GM21528 (cell line): ENCODE data around the gene SCLY.

Source experiments
- ATAC-seq: cut with Tn5 transposase; IDR thresholded peaks from one replicate; pipeline ENCODE4 v1.9.1; 2021; ENCODE audit warnings: mild to moderate bottlenecking, moderate library complexity; ENCODE audit not compliant: unreplicated experiment, low FRiP score

Gene SCLY

DNA sequence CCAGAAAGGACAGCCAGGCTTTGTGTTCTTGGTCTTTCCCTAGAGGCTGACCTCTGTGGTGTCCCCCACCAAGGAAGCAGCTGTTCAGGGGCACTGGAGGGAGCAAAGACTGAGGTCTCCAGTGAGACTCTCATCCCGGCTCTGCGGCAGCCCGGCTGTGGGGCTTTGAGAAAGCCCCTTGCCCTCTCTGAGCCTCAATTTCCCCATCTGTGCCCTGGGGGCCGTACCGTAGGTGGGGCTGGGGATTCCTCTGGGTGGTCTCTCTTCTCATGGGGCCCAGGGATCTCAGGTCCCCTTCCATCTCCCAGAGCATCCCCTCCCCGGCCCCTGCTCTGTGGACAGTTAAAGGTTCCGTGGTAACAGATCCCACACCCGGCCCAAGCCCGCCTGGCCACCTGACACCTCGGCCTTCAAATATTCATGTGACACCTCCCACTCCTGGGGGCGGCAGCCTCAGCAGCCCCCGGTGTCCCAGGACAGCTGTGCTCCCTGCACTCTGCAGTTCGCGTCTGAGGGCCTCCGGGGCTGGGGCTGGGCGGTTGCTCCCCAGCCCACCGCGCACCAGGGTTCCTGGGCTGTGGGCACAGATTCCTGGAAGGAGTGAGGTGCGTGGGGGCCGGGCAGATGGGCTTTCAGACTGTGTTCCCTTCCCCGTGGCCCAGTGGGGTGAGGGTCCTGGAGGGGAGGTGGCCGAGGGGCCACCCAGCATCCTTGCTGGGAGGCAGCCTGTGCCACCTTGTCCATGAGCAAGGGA lies 62.6 kb downstream of the SCLY start:
- no peak for ATAC-seq

DNA sequence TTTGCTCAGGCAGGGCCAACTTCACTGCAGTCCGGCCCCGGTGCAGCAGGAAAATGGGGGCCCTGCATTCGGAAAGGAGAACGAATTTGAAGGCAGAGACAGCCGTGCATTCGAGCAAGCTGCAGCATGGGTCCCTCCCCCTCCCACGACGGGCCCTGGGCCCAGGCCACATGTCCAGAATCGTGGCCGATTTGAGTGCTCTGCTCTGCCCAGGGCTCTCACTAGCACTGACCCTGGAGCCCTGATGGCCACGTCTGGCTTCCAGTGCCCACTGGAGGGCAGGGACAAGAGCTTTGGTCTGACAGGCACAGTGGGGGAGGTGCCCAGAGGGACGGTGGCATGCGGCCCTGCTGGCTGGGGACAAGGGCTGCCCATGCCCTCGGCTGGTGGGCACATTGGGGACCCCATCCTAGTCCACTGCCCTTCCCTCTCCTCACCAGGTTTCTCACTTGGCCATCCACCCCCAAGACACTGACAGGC lies 63.2 kb downstream of the SCLY start:
- no peak for ATAC-seq

DNA sequence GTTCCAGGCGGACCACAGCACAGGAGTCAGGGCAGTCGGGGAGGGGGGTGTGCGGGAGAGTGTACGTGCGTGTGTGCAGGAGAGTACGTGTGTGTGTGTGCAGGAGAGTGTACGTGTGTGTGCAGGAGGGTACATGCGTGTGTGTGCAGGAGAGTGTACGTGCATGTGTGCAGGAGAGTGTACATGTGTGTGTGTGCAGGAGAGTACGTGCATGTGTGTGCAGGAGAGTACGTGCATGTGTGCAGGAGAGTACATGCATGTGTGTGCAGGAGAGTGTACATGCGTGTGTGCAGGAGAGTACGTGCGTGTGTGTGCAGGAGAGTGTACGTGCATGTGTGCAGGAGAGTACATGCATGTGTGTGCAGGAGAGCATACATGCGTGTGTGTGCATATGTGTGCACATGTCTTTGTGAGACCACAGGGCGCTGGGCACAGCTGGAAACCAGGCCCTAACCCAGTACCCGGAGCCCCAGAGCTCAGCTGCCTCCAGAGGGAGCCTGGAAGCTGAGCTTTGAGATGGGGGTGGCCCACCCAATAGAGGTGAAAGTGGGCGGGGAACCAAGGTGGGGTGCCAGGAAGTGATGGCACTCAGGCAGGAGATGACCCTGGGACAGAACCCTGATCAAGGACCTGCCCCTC lies 63.8 kb downstream of the SCLY start:
- no peak for ATAC-seq

DNA sequence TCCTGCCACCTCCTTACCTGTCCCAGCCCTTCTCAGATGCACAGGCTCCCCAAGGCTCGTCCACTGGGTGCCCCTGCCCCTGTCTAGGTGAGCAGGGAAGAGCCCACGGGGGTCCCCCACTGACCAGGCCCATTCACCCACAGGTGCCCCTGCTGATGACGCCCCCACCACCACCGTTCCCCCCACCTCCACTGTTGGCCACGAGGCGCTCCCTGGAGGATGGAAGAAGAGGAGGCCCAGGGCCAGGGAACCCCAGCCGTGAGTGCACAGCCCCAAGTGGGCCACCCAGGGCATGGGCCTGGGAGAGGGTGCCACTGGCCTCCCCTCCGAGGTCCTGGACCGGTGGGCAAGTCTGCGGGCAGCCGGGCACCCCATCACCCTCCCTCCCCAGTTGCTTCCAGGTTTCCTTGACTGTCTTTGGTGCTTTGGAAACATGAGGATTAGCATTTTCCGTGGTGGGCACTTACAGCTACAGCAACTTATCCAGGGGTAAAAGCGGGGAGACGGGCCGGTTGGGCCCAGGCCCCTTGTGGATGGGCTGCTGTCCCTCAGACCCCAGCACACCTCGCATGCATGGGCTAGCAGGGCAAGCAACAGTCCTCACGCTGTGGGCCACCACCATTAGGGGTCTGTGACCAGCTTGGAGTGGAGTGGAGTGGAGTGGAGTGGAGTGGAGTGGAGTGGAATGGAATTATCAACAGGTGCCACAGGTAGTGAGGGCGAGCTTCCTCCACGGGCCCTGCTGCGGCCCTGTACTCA lies 64.5 kb downstream of the SCLY start:
- ATAC-seq: no peak

DNA sequence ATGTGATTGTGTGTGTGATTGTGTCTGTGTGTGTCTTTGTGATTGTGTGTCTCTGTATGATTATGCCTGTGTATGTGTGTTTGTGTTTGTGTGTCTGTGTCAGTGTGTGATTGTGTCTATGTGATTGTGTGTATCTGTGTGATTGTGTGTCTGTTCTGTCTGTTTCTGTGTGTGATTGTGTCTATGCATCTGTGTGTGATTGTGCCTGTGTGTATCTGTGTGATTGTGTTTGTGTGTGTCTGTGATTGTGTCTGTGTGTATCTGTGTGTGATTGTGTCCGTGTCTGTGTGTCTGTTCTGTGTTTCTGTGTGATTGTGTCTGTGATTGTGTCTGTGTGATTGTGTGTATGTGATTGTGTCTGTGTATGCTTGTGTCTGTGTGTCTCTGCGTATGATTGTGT lies 65.5 kb downstream of the SCLY start:
- ATAC-seq: no peak

DNA sequence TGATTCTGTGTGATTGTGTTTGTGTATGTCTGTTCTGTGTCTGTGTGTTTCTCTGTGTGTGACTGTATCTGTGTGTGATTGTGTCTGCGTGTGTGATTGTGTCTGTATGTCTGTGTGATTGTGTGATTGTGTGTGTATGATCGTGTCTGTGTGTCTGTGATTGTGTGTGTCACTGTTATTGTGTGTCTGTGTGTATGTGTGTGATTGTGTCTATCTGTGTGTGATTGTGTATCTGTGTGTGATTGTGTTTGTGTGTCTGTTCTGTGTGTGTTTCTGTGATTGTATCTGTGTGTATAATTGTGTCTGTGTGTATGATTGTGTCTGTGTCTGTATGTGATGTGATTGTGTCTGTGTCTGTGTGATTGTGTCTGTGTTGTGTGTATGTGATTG lies 66.0 kb downstream of the SCLY start:
- ATAC-seq: no peak

DNA sequence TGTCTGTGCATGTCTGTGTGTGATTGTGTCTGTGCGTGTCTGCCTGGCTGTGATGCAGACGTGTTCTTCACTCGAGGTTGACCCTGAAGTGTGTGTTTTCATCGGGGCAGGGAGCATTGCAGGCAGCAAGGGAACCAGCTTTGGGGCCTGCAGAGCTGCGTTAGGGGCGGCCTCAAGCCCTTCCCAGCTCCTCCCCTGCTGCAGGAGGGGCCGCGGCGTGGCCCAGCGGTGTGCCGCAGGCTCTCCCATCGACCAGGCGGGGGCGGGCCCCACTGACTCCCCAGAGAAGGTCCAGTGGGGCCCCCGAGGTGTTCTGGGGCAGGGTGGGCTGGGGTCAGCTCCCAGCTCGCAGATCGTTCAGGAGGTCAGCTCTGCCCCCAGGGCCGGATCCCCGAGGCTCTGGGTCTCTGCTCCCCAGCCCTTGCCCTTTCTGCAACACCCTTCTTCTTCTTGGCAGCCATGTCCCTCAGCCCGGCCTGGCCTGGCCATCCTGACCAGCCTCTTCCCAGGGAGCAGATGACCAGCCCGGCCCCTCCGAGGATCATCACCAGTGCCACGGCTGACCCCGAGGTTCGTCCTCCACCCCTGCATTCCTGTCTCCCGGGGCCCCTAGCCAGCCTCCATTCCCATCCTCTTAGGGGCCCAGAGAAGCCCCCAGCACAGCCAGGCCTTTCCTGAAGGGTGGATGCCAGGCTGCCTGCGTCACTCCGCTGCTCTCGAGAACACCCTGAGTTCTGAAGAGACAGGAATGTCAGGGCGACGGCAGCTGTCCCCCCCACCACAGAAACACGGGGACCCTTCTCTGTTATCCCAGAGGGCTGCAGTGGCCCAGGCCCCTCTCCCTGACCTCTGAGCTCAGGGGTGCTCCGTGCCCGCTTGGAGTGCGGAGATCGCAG lies 66.6 kb downstream of the SCLY start:
- ATAC-seq: no peak

DNA sequence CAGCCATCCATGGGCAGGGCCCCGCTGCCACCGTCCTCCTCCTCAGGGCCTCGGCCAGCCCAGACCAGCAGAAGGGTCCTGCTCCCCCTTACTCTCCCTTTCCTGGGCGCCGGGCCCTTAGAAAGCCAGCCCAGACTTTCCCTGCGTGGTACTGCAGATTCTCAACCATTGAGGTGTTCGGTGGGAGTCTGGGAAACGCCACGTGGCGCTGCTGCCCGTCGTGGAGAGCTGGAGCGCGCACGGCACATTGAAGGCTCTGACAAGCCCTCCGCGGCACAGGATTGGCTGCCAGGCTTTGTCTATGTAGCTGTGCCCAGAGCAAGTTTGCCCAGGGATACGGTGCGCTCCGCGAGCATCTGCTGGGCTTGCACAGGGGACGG lies 67.2 kb downstream of the SCLY start:
- ATAC-seq: no peak

DNA sequence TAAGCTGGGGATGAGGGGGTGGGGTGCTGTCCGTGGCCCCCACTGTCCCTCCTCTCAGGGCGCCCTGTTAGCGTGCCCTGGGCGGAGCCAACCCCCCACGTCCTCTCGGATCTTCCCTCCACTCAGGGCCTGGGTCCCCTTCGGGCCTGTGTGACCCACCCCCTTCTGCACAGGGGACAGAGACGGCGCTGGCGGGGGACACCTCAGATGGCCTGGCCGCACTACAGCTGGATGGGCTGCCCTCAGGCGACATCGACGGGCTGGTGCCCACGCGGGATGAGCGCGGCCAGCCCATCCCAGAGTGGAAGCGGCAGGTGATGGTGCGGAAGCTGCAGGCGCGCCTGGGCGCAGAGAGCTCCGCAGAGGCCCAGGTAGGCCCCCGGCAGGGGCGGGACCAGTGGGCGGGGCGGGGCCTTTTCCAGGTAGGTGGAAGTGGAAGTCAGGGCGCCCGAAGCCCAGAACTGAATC lies 67.8 kb downstream of the SCLY start:
- no peak for ATAC-seq

DNA sequence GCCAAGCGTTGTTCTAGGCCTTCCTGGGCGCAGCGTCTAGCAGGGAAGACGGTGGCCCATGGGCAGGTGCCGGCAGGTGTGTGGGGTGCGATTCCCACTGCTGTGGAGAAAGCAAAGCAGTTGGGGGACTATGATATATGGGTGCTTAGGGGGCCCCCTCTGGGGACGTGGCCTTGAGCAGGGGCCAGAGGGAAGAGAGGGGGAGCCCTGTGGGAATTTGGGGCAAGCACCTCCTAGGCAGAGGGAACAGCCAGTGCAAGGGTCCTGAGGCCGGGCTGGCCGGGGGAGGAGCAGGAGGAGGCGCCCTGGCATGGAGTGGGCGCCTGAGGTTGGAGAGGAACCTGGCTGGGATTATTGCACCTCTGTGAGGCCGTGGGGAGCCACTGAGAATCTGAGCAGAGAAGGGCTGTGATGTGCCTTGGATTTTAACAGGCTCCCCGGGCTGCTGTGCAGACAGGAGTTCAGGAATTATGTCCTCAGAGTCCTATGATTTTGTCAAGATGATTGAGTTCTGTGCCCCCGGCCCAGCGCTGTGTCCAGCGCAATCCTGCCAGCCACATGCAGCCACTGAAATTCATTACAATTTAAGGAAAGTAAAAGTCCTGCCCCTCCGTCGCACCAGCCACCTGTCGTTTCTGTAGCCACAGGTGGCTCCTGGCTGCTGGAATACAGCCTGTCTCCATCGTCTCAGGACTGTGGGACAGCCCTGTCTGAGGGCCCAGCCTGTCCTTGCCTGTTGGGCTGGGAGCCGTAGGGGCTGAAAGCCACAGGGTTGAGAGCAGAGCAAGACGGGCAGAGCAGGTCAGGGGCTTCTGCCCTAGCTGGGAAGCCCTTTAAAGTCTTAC lies 68.6 kb downstream of the SCLY start:
- ATAC-seq: no peak

DNA sequence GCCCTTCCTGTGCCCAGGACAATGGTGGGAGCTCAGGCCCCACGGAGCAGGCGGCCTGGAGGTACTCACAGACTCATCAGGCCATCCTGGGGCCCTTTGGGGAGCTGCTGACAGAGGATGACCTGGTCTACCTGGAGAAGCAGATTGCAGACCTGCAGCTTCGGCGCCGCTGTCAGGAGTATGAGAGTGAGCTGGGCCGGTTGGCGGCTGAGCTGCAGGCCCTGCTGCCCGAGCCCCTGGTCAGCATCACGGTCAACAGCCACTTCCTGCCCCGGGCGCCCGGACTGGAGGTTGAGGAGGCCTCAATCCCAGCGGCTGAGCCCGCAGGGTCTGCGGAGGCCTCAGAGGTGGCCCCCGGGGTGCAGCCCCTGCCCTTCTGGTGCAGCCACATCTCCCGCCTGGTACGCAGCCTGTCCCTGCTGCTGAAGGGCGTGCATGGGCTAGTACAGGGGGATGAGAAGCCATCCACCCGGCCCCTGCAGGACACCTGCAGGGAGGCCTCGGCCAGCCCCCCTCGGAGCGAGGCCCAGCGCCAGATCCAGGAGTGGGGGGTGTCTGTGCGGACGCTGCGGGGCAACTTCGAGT lies 69.4 kb downstream of the SCLY start:
- ATAC-seq: no peak

DNA sequence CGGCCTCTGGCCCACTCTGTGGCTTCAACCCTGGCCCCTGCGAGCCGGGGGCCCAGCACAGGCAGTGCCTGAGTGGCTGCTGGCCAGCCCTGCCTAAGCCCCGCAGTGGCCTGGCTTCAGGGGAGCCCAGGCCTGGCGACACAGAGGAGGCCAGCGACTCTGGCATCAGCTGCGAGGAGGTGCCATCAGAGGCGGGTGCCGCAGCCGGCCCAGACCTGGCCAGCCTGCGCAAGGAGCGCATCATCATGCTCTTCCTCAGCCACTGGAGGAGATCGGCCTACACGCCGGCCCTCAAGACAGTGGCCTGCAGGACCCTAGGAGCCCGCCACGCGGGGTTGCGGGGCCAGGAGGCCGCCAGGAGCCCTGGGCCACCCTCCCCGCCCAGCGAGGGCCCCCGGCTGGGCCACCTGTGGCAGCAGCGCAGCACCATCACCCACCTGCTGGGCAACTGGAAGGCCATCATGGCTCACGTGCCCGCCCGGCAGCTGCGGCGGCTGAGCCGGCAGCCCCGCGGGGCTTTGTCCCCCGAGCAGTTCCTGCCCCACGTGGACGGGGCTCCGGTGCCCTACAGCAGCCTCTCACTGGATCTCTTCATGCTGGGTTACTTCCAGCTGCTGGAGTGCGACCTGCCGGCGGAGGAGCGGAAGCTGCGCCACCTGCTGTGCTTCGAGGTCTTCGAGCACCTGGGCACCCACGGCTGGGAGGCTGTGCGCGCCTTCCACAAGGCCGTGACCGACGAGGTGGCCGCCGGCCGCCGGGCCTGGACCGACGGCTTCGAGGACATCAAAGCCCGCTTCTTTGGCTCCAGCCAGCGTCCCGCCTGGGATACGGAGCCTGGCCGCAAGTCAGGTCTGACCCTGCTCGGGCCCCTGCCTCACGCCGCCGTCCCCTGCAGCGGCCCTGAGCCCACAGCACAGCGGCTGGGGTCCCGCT lies 70.2 kb downstream of the SCLY start:
- ATAC-seq: no peak

DNA sequence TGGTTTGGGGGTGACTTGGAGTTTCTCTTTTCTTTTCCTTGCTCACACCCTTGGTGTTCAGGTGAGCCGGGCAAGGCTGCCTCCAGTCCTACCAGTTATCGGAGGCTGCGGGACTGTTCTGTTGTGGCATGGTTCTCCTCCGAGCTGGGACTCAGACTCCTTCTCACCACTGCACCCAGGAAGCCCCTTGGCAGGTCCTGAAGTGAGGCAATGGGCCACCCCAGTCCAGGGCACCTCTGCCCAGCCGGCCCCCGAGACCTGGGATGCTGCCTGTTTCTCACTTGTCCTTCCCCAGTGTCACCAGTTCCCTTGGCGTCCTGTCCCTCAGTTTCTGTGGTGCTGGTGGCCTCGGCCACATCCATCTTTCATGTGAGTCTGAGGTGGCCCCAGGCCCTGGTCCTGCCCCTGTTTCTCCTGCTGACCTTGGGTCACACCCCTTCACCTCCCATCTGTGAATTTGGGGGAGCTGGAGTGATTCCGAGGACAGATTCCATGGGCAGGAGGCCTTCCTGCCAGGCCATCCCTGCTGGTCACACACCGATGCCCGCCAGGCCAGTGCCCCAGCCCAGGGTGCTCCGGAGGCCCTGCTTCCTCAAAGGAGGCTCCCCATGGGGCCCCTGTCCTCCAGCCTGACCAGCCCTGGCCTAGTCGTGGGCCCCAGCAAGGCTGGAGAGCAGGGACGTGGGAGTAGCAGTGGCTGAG lies 71.1 kb downstream of the SCLY start:
- no peak for ATAC-seq

DNA sequence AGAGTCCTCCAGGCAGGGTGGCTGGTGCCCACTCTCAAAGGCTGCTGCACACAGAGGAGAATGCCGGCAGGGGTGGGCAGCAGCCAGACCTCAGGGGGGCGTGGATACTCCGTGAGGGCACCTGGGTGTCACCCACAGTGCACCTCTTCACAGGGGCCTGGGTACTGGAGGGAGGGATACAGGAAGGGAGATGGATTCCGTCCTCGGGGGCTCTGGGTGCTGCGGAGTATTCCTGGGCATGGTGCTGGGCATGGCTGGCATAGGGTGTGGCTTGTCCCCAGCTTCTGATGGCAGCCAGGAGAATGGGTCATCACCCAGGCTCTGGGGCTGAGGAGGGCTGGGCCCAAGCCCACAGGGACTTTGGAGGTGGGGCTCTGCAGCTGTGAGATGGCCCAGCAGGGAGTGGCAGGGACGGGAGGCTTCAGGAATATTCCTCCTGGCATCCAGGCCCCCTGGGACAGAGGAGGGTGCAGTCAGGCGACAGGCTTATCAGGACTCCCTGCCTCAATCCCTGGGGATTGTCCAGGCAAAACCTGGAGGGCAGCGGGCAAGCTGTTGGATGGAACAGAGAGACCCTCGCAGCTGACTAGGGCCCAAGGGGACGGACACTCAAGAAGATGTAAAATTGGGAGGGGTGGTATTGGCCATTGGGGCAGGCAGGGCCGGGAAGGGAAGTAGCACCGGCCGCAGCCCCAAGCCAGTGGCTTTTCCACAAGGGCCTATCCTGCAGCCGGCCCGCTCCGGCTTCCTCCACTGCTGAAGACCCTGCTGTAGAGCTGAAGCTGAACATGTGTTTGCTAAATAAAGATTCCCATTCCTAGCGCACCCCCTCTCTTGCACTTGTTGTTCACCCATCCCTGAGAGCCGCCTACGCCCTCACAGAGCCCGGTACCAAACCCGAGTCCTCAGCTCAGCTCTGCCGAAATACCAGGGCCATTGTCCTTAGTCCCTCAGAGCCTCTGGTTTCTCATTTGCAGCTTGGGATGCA lies 72.0 kb downstream of the SCLY start:
- ATAC-seq: no peak

DNA sequence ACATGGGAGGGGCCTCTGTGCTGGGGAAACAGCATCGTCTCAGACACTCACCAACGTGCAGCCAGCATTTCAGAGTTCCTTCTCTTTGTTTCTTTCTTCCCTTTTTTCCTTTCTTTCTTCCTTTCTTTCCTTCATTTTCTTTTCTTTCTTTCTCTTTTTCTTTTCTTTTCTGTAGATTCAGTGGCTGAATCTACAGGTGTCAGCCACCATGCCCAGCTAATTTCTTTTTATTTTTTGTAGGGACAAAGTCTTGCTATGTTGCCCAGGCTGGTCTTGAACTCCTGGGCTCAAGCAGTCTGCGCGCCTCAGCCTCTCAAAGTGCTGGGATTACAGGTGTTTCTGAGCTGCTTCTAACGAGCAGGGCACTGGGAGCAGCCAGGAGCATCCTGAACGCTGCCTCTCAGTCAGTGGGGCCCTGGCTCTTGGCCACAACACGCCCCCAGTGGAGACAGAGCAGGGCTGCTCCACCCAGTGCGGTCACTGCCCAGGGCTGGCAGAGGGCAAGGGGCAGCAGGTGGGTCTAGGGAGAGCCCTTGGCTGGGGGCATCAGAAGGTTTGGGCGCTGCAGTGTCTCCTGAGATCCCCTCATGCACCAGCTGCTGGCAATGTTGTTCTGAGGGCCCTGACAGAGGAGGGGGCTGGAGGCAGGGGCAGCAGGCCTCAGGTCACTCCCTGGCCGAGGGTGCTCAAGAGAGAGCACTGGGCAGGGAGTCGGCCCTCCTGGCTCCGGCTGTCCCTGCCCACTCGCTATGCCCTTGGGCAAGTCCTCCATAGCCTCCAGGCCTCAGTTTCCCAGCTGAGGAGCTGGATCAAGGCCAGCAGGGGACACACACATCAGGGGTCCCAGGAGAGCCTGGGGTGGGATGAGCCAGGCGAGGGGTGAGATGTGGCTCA lies 72.9 kb downstream of the SCLY start:
- no peak for ATAC-seq
